K562 (cell line): ENCODE measurements around the gene NARF. TPM values are rescaled to one million over a fixed set of nuclear protein-coding genes. Genes with fewer than 3 reads are reported as not detected.
A peak's percentile ranks its signal among the peaks of the same experiment; 100 is the strongest.

Experiments used
- CHCHD3 ChIP-seq: fragments of 250-450 bp; sonication (Bioruptor Pico); IDR thresholded peaks from 2 replicates; pipeline ENCODE4 v2.1.2; 2022; ENCODE audit warnings: mild to moderate bottlenecking
- ELF2 ChIP-seq: fragments of 250-450 bp; sonication (Bioruptor Pico); IDR thresholded peaks from 2 replicates; pipeline ENCODE4 v1.5.0; 2021; ENCODE audit warnings: mild to moderate bottlenecking
- EP300 ChIP-seq: IDR thresholded peaks from 2 replicates; pipeline ENCODE4 v1.6.1; 2012; ENCODE audit warnings: low read length, improper control_type of control experiment
- FOXA1 ChIP-seq: fragments of 450-650 bp; IDR thresholded peaks from 2 replicates; pipeline ENCODE4 v1.6.1; 2016; ENCODE audit warnings: mild to moderate bottlenecking, borderline replicate concordance
- KLF1 ChIP-seq: fragments of 450-650 bp; IDR thresholded peaks from 2 replicates; pipeline ENCODE4 v1.6.1; 2016; ENCODE audit warnings: missing genetic modification characterization, missing compliant biosample characterization
- MTA3 ChIP-seq: fragments of 450-650 bp; formaldehyde crosslinking; IDR thresholded peaks from 2 replicates; pipeline ENCODE4 v1.6.1; 2017; ENCODE audit warnings: mild to moderate bottlenecking, borderline replicate concordance
- SAFB ChIP-seq: fragments of 200-400 bp; formaldehyde crosslinking; IDR thresholded peaks from 2 replicates; pipeline ENCODE4 v1.6.1; 2017; ENCODE audit warnings: low read depth, low read length, borderline replicate concordance
- ZBTB7A ChIP-seq: IDR thresholded peaks from 2 replicates; pipeline ENCODE4 v1.6.1; 2011; ENCODE audit warnings: low read depth, mild to moderate bottlenecking, low read length, moderate library complexity, borderline replicate concordance; ENCODE audit not compliant: control insufficient read depth
- ZNF143 ChIP-seq: sonication (generic); formaldehyde crosslinking; IDR thresholded peaks from 2 replicates; pipeline ENCODE4 v1.9.0; 2022; ENCODE audit warnings: mild to moderate bottlenecking, missing genetic modification reagents
- ZNF384 ChIP-seq: IDR thresholded peaks from 2 replicates; pipeline ENCODE4 v1.6.1; 2012; ENCODE audit warnings: low read depth, low read length, improper control_type of control experiment
- polyA plus RNA-seq, 8 experiments: library from polyadenylated mRNA; depleted of rRNA in 4 of 8; stranded (reverse) in 5 of 8; unstranded in 3 of 8; fragments of >200 nt; fragmentation: Nextera tagmentation in 2 of 8; fragmentation: Illumina TruSeq in 1 of 8; extraction: Ambion mirVana in 2 of 8; extraction: Trizol in 1 of 8; gene quantifications; 2 replicates each; pipeline versions ENCODE4 v1.2.1 to v1.2.3, GENCODE V29; 2011 to 2014; ENCODE audit warnings: inconsistent platforms in 1 of 8, missing spikeins in 1 of 8
- total RNA-seq, 7 experiments: library from RNA; depleted of rRNA in 6 of 7; stranded (reverse); fragments of >200 nt in 6 of 7; fragmentation: Illumina TruSeq in 2 of 7; extraction: Trizol in 2 of 7; gene quantifications; 2 replicates each; pipeline versions ENCODE4 v1.2.1 to v1.2.3, GENCODE V29; 2011 to 2021; ENCODE audit warnings: low replicate concordance in 1 of 7
- TF ChIP-seq, protein P1 (sequence below): fragments of 450-650 bp; IDR thresholded peaks from 2 replicates; pipeline ENCODE4 v1.6.1; 2017; ENCODE audit warnings: antibody characterized with exemption, mild to moderate bottlenecking
- TF ChIP-seq, protein P2 (sequence below): sonication (generic); formaldehyde crosslinking; IDR thresholded peaks from 2 replicates; pipeline ENCODE4 v1.8.0; 2022; ENCODE audit warnings: mild to moderate bottlenecking, missing genetic modification reagents
- TF ChIP-seq, protein P3 (sequence below): fragments of 450-650 bp; IDR thresholded peaks from 2 replicates; pipeline ENCODE4 v1.6.1; 2014; ENCODE audit warnings: low read depth, mild to moderate bottlenecking, moderate library complexity, borderline replicate concordance
- TF ChIP-seq, protein P4 (sequence below): fragments of 450-650 bp; formaldehyde crosslinking; IDR thresholded peaks from 2 replicates; pipeline ENCODE4 v1.4.0; 2022; ENCODE audit warnings: mild to moderate bottlenecking, moderate library complexity
- TF ChIP-seq, protein P5 (sequence below): IDR thresholded peaks from 2 replicates; pipeline ENCODE4 v1.6.1; 2016; ENCODE audit warnings: missing genetic modification characterization, missing compliant biosample characterization
- TF ChIP-seq, protein P6 (sequence below): sonication (generic); formaldehyde crosslinking; IDR thresholded peaks from 2 replicates; pipeline ENCODE4 v1.8.1; 2023; ENCODE audit warnings: mild to moderate bottlenecking, missing genetic modification reagents

Gene NARF
- total and polyA plus RNA-seq, 9 of the 15 experiments (the other 6 are each of a cell fraction or from before 2014, with no cell fraction given), result 60.4 to 423 (median 132) TPM

DNA sequence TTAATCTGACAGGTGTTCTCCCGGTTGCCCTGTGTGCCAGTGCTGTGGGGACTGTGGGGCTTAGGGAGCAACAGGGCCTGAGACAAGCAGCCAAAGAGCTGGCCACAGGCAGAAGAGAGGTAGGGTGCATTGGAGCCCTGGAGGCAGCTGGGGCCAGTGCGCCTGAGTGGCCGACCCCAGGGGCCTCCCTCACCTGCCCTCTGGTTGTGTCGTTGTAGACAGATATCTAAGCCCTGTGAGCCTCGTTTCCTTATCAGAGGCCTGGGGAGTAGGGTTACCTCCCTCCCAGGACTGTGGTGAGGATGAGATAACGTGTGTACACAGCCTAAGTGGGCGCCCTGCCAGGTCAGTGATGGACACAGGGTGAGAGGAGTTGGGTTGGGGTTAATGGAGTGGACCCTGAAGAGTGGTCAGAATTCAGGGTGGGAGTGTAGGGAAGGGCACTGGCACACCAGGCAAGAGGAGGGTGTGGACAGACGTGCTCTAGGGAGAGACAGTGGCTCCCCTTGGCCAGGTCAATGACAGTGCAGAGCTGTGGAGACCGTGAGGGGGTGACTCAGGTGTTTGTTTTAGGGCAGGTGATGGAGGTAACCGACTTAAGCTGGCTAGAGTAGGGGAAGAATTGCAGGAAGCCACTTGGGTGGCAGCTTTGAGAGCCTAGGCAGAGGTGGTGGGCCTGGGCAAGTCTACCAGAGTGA is 3.4 kb downstream of the NARF start (continued):
- TF ChIP-seq ELF2 (CRISPR knock-in tag) (0 out of 2 replicates have a peak, but pooled peaks have one; percentile 24), SAFB (no peak), EP300 (peak; percentile 98), CHCHD3 (no peak), ZBTB7A (peak; percentile 95), MTA3 (peak; percentile 94), KLF1 (tag) (peak; percentile 84), ZNF384 (no peak), ZNF143 (no peak), FOXA1 (peak; percentile 98)
- TF ChIP-seq, protein P1, sequence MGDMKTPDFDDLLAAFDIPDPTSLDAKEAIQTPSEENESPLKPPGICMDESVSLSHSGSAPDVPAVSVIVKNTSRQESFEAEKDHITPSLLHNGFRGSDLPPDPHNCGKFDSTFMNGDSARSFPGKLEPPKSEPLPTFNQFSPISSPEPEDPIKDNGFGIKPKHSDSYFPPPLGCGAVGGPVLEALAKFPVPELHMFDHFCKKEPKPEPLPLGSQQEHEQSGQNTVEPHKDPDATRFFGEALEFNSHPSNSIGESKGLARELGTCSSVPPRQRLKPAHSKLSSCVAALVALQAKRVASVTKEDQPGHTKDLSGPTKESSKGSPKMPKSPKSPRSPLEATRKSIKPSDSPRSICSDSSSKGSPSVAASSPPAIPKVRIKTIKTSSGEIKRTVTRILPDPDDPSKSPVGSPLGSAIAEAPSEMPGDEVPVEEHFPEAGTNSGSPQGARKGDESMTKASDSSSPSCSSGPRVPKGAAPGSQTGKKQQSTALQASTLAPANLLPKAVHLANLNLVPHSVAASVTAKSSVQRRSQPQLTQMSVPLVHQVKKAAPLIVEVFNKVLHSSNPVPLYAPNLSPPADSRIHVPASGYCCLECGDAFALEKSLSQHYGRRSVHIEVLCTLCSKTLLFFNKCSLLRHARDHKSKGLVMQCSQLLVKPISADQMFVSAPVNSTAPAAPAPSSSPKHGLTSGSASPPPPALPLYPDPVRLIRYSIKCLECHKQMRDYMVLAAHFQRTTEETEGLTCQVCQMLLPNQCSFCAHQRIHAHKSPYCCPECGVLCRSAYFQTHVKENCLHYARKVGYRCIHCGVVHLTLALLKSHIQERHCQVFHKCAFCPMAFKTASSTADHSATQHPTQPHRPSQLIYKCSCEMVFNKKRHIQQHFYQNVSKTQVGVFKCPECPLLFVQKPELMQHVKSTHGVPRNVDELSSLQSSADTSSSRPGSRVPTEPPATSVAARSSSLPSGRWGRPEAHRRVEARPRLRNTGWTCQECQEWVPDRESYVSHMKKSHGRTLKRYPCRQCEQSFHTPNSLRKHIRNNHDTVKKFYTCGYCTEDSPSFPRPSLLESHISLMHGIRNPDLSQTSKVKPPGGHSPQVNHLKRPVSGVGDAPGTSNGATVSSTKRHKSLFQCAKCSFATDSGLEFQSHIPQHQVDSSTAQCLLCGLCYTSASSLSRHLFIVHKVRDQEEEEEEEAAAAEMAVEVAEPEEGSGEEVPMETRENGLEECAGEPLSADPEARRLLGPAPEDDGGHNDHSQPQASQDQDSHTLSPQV, result peak; percentile 83
- TF ChIP-seq, protein P2, sequence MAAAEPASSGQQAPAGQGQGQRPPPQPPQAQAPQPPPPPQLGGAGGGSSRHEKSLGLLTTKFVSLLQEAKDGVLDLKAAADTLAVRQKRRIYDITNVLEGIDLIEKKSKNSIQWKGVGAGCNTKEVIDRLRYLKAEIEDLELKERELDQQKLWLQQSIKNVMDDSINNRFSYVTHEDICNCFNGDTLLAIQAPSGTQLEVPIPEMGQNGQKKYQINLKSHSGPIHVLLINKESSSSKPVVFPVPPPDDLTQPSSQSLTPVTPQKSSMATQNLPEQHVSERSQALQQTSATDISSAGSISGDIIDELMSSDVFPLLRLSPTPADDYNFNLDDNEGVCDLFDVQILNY (CRISPR knock-in tag), result no peak
- TF ChIP-seq, protein P3, sequence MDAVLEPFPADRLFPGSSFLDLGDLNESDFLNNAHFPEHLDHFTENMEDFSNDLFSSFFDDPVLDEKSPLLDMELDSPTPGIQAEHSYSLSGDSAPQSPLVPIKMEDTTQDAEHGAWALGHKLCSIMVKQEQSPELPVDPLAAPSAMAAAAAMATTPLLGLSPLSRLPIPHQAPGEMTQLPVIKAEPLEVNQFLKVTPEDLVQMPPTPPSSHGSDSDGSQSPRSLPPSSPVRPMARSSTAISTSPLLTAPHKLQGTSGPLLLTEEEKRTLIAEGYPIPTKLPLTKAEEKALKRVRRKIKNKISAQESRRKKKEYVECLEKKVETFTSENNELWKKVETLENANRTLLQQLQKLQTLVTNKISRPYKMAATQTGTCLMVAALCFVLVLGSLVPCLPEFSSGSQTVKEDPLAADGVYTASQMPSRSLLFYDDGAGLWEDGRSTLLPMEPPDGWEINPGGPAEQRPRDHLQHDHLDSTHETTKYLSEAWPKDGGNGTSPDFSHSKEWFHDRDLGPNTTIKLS, result peak; percentile 33; the same call in 1 of the 2 replicates
- TF ChIP-seq, protein P4, sequence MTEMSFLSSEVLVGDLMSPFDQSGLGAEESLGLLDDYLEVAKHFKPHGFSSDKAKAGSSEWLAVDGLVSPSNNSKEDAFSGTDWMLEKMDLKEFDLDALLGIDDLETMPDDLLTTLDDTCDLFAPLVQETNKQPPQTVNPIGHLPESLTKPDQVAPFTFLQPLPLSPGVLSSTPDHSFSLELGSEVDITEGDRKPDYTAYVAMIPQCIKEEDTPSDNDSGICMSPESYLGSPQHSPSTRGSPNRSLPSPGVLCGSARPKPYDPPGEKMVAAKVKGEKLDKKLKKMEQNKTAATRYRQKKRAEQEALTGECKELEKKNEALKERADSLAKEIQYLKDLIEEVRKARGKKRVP, result peak; percentile 56
- TF ChIP-seq, protein P5, sequence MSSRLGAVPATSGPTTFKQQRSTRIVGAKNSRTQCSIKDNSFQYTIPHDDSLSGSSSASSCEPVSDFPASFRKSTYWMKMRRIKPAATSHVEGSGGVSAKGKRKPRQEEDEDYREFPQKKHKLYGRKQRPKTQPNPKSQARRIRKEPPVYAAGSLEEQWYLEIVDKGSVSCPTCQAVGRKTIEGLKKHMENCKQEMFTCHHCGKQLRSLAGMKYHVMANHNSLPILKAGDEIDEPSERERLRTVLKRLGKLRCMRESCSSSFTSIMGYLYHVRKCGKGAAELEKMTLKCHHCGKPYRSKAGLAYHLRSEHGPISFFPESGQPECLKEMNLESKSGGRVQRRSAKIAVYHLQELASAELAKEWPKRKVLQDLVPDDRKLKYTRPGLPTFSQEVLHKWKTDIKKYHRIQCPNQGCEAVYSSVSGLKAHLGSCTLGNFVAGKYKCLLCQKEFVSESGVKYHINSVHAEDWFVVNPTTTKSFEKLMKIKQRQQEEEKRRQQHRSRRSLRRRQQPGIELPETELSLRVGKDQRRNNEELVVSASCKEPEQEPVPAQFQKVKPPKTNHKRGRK (tag), result no peak
- TF ChIP-seq, protein P6, sequence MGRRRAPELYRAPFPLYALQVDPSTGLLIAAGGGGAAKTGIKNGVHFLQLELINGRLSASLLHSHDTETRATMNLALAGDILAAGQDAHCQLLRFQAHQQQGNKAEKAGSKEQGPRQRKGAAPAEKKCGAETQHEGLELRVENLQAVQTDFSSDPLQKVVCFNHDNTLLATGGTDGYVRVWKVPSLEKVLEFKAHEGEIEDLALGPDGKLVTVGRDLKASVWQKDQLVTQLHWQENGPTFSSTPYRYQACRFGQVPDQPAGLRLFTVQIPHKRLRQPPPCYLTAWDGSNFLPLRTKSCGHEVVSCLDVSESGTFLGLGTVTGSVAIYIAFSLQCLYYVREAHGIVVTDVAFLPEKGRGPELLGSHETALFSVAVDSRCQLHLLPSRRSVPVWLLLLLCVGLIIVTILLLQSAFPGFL (CRISPR knock-in tag), result no peak
